GM19467 (cell line): ENCODE results near the gene RPL18.
"Not testable (repeated sequence)": the region's sequence is repeated elsewhere in the genome, so short reads cannot be mapped to it uniquely, and the experiment has no call there.

ENCODE experiments used
- ATAC-seq: cut with Tn5 transposase; IDR thresholded peaks from one replicate; pipeline ENCODE4 v1.9.1; 2021; ENCODE audit warnings: mild to moderate bottlenecking, moderate library complexity; ENCODE audit not compliant: unreplicated experiment

RPL18 gene

GRCh38 chr19:48588670-48589401 is 30.1 kb downstream of the RPL18 start:
- ATAC-seq: no peak

- ATAC-seq: no peak
Measured at GRCh38 chr19:48587387-48587786, 31.6 kb downstream of the RPL18 start.

GRCh38 chr19:48582168-48582567 is 36.8 kb downstream of the RPL18 start:
- no peak for ATAC-seq

- ATAC-seq: no peak
Measured at GRCh38 chr19:48578891-48579290, 40.1 kb downstream of the RPL18 start.

GRCh38 chr19:48577908-48578307 is 41.1 kb downstream of the RPL18 start:
- ATAC-seq: not testable (repeated sequence)

- ATAC-seq: no peak
Measured at GRCh38 chr19:48575931-48576622, 42.9 kb downstream of the RPL18 start.

- no peak for ATAC-seq
Measured at GRCh38 chr19:48573163-48573505, 45.8 kb downstream of the RPL18 start.

- no peak for ATAC-seq
Measured at GRCh38 chr19:48571378-48572162, 47.4 kb downstream of the RPL18 start.

GRCh38 chr19:48569814-48570213 is 49.2 kb downstream of the RPL18 start:
- no peak for ATAC-seq

- no peak for ATAC-seq
Measured at GRCh38 chr19:48568345-48568886, 50.6 kb downstream of the RPL18 start.
